Gastroesophageal sphincter (tissue), 3 donors: ENCODE results near the gene GRB2.

Experiments used
- CTCF ChIP-seq, 4 experiments: fragments of 200-600 bp in 2 of 4; fragments of 450-650 bp in 2 of 4; sonication (generic) in 1 of 4; IDR thresholded peaks; one replicate each; pipeline ENCODE4 v1.5.1; 2017 to 2019; ENCODE audit warnings: antibody characterized with exemption in 4 of 4, mild to moderate bottlenecking in 2 of 4, moderate library complexity in 2 of 4
- POLR2A ChIP-seq, 2 donors: fragments of 450-650 bp; IDR thresholded peaks; one replicate each; pipeline ENCODE4 v1.6.1; 2017; ENCODE audit warnings: antibody characterized with exemption in 2 of 2, mild to moderate bottlenecking in 2 of 2, moderate library complexity in 1 of 2
- POLR2AphosphoS5 ChIP-seq: sonication (generic); formaldehyde crosslinking; IDR thresholded peaks from one replicate; pipeline ENCODE4 v1.6.1; 2017; ENCODE audit warnings: antibody characterized with exemption

GRCh38 chr17:75361344-75361743 lies 44.1 kb downstream of the GRB2 start:
- TF ChIP-seq POLR2AphosphoS5 (no peak), CTCF (IDR thresholded peaks at IDR 0.05) (no peak), POLR2A (IDR thresholded peaks at IDR 0.05) (no peak)
